ENCODE results near the gene MAGEH1. TPM values are rescaled to one million over a fixed set of nuclear protein-coding genes. Genes with fewer than 3 reads are reported as not detected.

MAGEH1 gene
- total and polyA plus RNA-seq, 2 of the 4 experiments (the other 2 are of a cell fraction), result 22.4 to 29.2 TPM

DNA sequence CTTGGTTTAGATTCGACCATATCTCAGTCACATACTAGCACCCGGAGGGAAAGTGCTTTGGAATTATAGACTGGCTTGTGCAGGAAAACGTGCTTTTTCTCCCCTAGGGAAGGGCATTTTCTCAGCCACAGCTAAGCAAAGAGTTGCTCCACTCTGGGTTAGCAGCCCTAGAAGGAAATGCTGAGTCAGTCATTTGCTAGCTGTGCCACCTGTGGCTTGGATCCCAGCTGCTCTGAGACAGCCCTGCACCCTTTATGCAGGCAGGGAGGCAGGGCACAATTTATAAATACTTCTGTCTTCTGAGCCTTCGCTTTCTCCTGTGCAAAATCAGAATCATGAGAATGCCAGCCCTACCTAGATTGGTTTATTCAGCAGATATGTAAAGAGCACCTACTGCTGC is 39.0 kb downstream of the MAGEH1 start:
- Histone ChIP-seq H2BK5ac (ENCODE audit: low read depth, low read length, poor library complexity, severe bottlenecking) (no peak overlapping the region), H3K4me1 (ENCODE audit: control insufficient read depth, insufficient read depth, low read length) (no peaks in the 10 kb centered on the region), H4K91ac (ENCODE audit: insufficient read depth, low read depth, low read length) (no peak overlapping the region), H3K27ac (ENCODE audit: insufficient read depth, low read length) (no peak overlapping the region), H2AK5ac (ENCODE audit: low read depth, low read length) (no peak overlapping the region), H3K36me3 (ENCODE audit: control insufficient read depth, insufficient read depth, low read length) (no peaks in the 10 kb centered on the region), H3K9me1 (ENCODE audit: insufficient read depth, low read length) (no peaks in the 10 kb centered on the region), H3K4me3 (ENCODE audit: insufficient read depth, low read depth, low read length) (no peak overlapping the region), H4K20me1 (ENCODE audit: insufficient read depth, low read length) (no peaks in the 10 kb centered on the region), H4K5ac (ENCODE audit: low read depth, low read length) (no peak overlapping the region), H3K9me3 (ENCODE audit: control insufficient read depth, insufficient read depth, low read length) (no peaks in the 10 kb centered on the region), H3K9ac (ENCODE audit: low read depth, low read length) (no peak overlapping the region), H3K14ac (replicated peaks; ENCODE audit: low read depth, low read length) (no peak overlapping the region), H3K4me2 (ENCODE audit: low read depth, low read length) (no peak overlapping the region), H3K4ac (ENCODE audit: low read depth, low read length) (no peak overlapping the region), H3K23ac (ENCODE audit: low read depth, low read length) (no peak overlapping the region), H3K18ac (ENCODE audit: low read depth, low read length) (no peak overlapping the region), H2BK20ac (ENCODE audit: low read depth, low read length) (no peak overlapping the region), H2BK15ac (ENCODE audit: low read depth, low read length) (no peak overlapping the region), H2AK9ac (replicated peaks; ENCODE audit: low read depth, low read length, poor library complexity) (no peak overlapping the region), H4K8ac (ENCODE audit: low read depth in 2 of 2, low read length in 2 of 2) (no peak overlapping the region), H3K27me3 (ENCODE audit: control insufficient read depth, insufficient read depth, low read length) (no peaks in the 10 kb centered on the region; the same call in 1 of the 2 replicates), H3K79me1 (ENCODE audit: low read depth in 1 of 2, low read length in 2 of 2) (no peaks in the 10 kb centered on the region), H3K56ac (ENCODE audit: extremely low read depth, insufficient read depth, low read length) (no peak overlapping the region), H2BK120ac (ENCODE audit: low read depth, low read length) (no peak overlapping the region), H2AFZ (replicated peaks; ENCODE audit: low read length, poor library complexity) (no peak overlapping the region)
- dilution Hi-C loops (cut with HindIII; ENCODE audit: low sequenced_read_pairs, unreplicated experiment) (no loop called here), in situ Hi-C loops (cut with MboI; ENCODE audit: low sequenced_read_pairs) (loop anchor here (25.0 kb wide), 1 partner anchor 221 kb away; the partner anchor contains the start of gene RRAGB), intact Hi-C loops (cut with micrococcal nuclease) (no loop called here)
- WGBS, 2 experiments (ENCODE audit: extremely low coverage in 2 of 2, insufficient read length in 1 of 2), result 38% methylated on average over 2 of the region's 4 CpGs; no CpG with 5 or more reads in 1 of the 2 experiments
- ATAC-seq (ENCODE audit: low read depth) (no peak), DNase-seq (no peak)
- TF ChIP-seq MAZ (IDR thresholded peaks at IDR 0.05; ENCODE audit: borderline replicate concordance, low read depth, low read length), result no peak
- no peak for TF ChIP-seq RAD21 (IDR thresholded peaks at IDR 0.05; ENCODE audit: low read length)
- TF ChIP-seq MAFK (IDR thresholded peaks at IDR 0.05; ENCODE audit: low read depth, low read length), result peak; percentile 90
- POLR2A ChIA-PET (ENCODE audit: unreplicated experiment), result no interaction called here
- no TSS peak for BruUV-seq (replicated peaks)
- CTCF ChIA-PET, result no interaction called here

Small RNAs within 50 kb of the gene (microRNA-seq; reads per million reads assigned to microRNA genes)
- gene MIR4536-1 (ENCODE audit: unreplicated experiment) (not detected), gene MIR4536-2 (ENCODE audit: insufficient read depth in 1 of 2, insufficient read length in 1 of 2, unreplicated experiment in 1 of 2) (0 reads per million in 2 experiments)

Small RNAs within 50 kb of the gene (small RNA-seq; reads per million reads assigned to genes)
- 0 to 0.08 (median 0) reads per million in 5 experiments for gene MIR4536-2

Other genes starting within 250 kb of the MAGEH1 start
- not detected in 2 replicates for gene PAGE5, start 231.8 kb upstream of the MAGEH1 start, total RNA-seq (2012; rRNA removed)
- not detected in 2 replicates for gene PAGE5, start 231.8 kb upstream of the MAGEH1 start, polyA plus RNA-seq (2012; rRNA removed)
- gene PAGE3, start 187.2 kb upstream of the MAGEH1 start, total RNA-seq (2012; rRNA removed), result not detected in 2 replicates
- not detected in 2 replicates for gene PAGE3, start 187.2 kb upstream of the MAGEH1 start, polyA plus RNA-seq (2012; rRNA removed)
- 1.1 and 2.0 TPM in 2 replicates for gene USP51, start 37.7 kb downstream of the MAGEH1 start, total RNA-seq (2012; rRNA removed)
- gene USP51, start 37.7 kb downstream of the MAGEH1 start, polyA plus RNA-seq (2012; rRNA removed), result 0.26 and 0.30 TPM in 2 replicates
- gene FOXR2, start 171.3 kb downstream of the MAGEH1 start, total RNA-seq (2012; rRNA removed), result not detected in 2 replicates
- gene FOXR2, start 171.3 kb downstream of the MAGEH1 start, polyA plus RNA-seq (2012; rRNA removed), result not detected in 2 replicates